Kidney epithelial cell (primary cell): Measurements from ENCODE around the gene ETDA. TPM values are rescaled to one million over a fixed set of nuclear protein-coding genes. Genes with fewer than 3 reads are reported as not detected.

Experiments
- DNase-seq: peaks from one replicate; pipeline ENCODE4 v3.0.0-alpha.2; 2010; ENCODE audit warnings: low read depth
- H3K27me3 ChIP-seq: 2 replicates; pipeline ENCODE4 v1.6.0; 2011; ENCODE audit warnings: low read length; ENCODE audit not compliant: control insufficient read depth, insufficient read depth
- H3K36me3 ChIP-seq: 2 replicates; pipeline ENCODE4 v1.5.1; 2011; ENCODE audit warnings: low read length; ENCODE audit not compliant: control insufficient read depth, insufficient read depth
- H3K4me3 ChIP-seq: 2 replicates; pipeline ENCODE4 v1.5.1; 2011; ENCODE audit warnings: low read depth, mild to moderate bottlenecking, control low read depth, low read length
- total RNA-seq: library from RNA; depleted of rRNA; stranded (reverse); fragments of >200 nt; gene quantifications from 2 replicates; pipeline ENCODE4 v1.2.3, GENCODE V29; 2015
- TF ChIP-seq, protein P1 (sequence below): IDR thresholded peaks from 2 replicates; pipeline ENCODE4 v1.5.1; 2011; ENCODE audit warnings: mild to moderate bottlenecking, moderate library complexity, low read length, control low read depth, inconsistent platforms; ENCODE audit not compliant: insufficient read depth, poor library complexity, severe bottlenecking

Gene ETDA
- total RNA-seq, 1 donor from 2014 or later, result not detected

DNA sequence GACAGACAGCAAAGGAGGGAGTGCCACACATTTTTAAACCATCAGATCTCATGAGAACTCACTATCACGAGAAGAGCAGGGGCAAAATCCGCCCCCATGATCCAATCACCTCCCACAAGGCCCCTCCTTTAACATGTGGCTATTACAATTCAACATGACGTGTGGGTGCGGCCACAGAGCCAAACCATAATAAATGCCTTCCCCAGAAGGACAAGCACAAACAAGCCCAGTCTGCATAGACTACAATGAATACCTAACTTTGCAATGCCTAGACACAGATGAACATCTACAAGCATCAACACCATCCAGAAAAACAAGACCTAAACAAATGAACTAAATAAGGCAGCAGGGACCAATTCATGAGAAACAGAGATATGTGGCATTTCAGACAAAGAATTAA, 12.3 kb downstream of the ETDA start:
- TF ChIP-seq, protein P1, sequence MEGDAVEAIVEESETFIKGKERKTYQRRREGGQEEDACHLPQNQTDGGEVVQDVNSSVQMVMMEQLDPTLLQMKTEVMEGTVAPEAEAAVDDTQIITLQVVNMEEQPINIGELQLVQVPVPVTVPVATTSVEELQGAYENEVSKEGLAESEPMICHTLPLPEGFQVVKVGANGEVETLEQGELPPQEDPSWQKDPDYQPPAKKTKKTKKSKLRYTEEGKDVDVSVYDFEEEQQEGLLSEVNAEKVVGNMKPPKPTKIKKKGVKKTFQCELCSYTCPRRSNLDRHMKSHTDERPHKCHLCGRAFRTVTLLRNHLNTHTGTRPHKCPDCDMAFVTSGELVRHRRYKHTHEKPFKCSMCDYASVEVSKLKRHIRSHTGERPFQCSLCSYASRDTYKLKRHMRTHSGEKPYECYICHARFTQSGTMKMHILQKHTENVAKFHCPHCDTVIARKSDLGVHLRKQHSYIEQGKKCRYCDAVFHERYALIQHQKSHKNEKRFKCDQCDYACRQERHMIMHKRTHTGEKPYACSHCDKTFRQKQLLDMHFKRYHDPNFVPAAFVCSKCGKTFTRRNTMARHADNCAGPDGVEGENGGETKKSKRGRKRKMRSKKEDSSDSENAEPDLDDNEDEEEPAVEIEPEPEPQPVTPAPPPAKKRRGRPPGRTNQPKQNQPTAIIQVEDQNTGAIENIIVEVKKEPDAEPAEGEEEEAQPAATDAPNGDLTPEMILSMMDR, result no peak
- no peaks in the 10 kb centered on the region for H3K36me3 ChIP-seq
- no peaks in the 10 kb centered on the region for H3K27me3 ChIP-seq
- DNase-seq, result no peak
- H3K4me3 ChIP-seq, result no peak overlapping the region

DNA sequence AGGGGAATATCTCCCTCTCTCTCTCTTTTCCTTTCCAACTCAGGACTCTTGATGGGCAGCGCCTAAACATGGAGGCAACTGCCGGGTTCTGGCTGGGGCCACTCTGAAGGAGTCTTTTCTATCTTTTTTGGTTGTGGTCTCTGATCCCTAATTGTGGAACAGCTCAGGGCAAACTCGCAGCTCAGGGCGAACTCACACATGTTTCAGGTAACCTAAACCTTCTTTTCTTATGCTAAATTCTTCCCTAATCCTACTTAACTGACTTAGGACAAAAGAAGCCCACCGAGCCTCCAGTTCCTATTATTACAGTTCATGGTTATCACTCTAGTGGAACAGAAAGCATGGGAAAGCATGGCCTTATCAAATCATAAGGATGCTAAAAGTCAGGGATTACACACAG, 21.3 kb downstream of the ETDA start:
- no peak for DNase-seq

GRCh38 chrX:135275973-135276372, 24.1 kb downstream of the ETDA start:
- no peak for DNase-seq
- Histone ChIP-seq H3K27me3 (no peaks in the 10 kb centered on the region), H3K4me3 (no peak overlapping the region), H3K36me3 (no peaks in the 10 kb centered on the region)
- TF ChIP-seq, protein P1, result no peak

More for the DNA sequence above, 21.3 kb downstream of the ETDA start:
- TF ChIP-seq, protein P1, result no peak
- H3K36me3 ChIP-seq, result no peaks in the 10 kb centered on the region
- H3K27me3 ChIP-seq, result no peaks in the 10 kb centered on the region
- H3K4me3 ChIP-seq, result no peak overlapping the region

- no peaks in the 10 kb centered on the region for H3K27me3 ChIP-seq
- H3K4me3 ChIP-seq, result no peak overlapping the region
- TF ChIP-seq, protein P1, result no peak
- no peak for DNase-seq
- no peaks in the 10 kb centered on the region for H3K36me3 ChIP-seq
These were observed 35.5 kb downstream of the ETDA start for GRCh38 chrX:135287266-135287823.

DNA sequence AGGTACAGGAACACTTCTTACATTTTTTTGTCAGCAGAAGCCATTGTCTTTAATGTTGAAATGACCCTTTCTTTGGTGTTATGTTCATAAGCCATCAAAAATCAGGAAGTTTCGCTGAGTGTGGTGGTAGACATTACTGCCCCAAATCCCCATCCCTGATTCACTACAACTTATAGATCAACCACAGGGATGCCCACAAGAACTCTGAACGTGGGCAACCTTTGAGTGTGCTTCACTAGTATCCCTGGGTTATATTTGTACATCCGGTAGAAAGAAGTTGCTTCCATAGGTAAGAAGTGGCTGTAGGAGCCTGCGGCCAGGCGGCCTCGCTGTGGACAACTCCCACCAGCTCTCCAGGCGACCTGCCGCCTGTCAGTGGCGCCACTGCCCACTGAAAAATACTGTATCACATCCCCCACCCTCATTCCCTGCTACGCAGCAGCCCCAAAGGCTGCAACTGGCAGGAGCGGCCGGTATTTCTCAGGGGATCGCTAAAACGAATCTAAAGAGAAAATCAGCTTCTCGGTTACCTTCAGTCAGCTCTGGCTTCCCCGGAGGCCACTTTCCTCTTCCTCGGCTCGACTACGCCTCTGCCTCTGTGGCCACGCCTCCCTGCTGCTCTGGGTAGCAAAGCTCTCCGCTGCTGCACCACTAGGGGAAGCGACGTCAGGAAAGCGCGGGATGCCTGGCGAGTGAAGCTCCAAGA, 43.5 kb downstream of the ETDA start:
- TF ChIP-seq, protein P1, result peak; percentile 16
- Histone ChIP-seq H3K36me3 (no peaks in the 10 kb centered on the region), H3K27me3 (no peaks in the 10 kb centered on the region), H3K4me3 (peak overlapping the region; percentile 29)
- peak; percentile 1 for DNase-seq

DNA sequence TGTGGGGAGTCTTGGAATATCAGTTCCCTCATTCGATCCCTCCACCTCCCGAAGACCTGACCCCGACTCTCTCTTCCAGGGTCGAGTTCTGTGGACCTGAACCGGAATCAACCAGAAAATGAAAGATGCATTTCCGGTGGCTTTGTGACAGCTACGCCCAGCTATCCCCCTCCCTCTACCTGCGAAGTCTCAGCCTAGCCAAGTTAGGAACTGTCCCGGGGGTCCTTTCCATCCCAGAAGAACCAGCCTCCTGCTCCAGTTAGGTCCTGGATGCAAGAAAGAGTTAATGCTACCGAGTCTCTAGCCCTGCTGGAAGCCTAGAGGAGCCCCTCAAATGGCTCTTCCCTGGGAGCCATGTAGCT, 44.1 kb downstream of the ETDA start:
- no peaks in the 10 kb centered on the region for H3K27me3 ChIP-seq
- TF ChIP-seq, protein P1, result no peak
- peak overlapping the region; percentile 29 for H3K4me3 ChIP-seq
- no peaks in the 10 kb centered on the region for H3K36me3 ChIP-seq
- DNase-seq, result no peak
